PC-3 (cell line): ENCODE data around the gene FGFRL1. TPM values are rescaled to one million over a fixed set of nuclear protein-coding genes. Genes with fewer than 3 reads are reported as not detected.

Source experiments
- ATAC-seq: fragments of 200-7000 bp; cut with Tn5 transposase; 2 replicates; pipeline ENCODE4 v1.9.1; 2020; ENCODE audit warnings: mild to moderate bottlenecking, moderate library complexity
- BruUV-seq: library from RNA; stranded (reverse); fragments of 400-500 nt; replicated peaks from 2 replicates; lab custom pipeline; 2021; lab: Mats Ljungman, UMichigan
- CTCF ChIA-PET: fragments of 300-600 bp; sonication (Branson Sonifier 250); formaldehyde crosslinking; loops from one replicate; lab custom pipeline; 2022; ENCODE audit warnings: antibody characterized with exemption; lab: Charles Lee
- POLR2A ChIA-PET: fragments of 300-600 bp; sonication (Branson Sonifier 250); formaldehyde crosslinking; loops from one replicate; lab custom pipeline; 2022; ENCODE audit warnings: antibody characterized with exemption; ENCODE audit not compliant: unreplicated experiment; lab: Charles Lee
- DNase-seq: peaks from one replicate; pipeline ENCODE4 v3.0.0-alpha.2; 2015
- H2AFZ ChIP-seq: fragments of 300-600 bp; sonication (generic); 2 replicates; pipeline ENCODE4 v1.6.0; 2016; ENCODE audit warnings: antibody characterized with exemption, low read length
- H3F3A ChIP-seq: fragments of 300-600 bp; sonication (generic); one replicate; pipeline ENCODE4 v1.6.0; 2017; ENCODE audit warnings: antibody characterized with exemption, low read length, control low read depth, mild to moderate bottlenecking; ENCODE audit not compliant: unreplicated experiment
- H3K27ac ChIP-seq: fragments of 300-600 bp; sonication (generic); 2 replicates; pipeline ENCODE4 v1.5.1; 2016; ENCODE audit warnings: mild to moderate bottlenecking, low read length
- H3K27me3 ChIP-seq: fragments of 300-600 bp; sonication (generic); 2 replicates; pipeline ENCODE4 v1.6.1; 2016; ENCODE audit warnings: low read length, mixed read lengths
- H3K36me3 ChIP-seq: fragments of 300-600 bp; sonication (generic); 2 replicates; pipeline ENCODE4 v1.6.1; 2016; ENCODE audit warnings: low read depth, mixed run types, low read length, mixed read lengths
- H3K4me1 ChIP-seq: fragments of 300-600 bp; sonication (generic); 2 replicates; pipeline ENCODE4 v1.5.1; 2016; ENCODE audit warnings: low read length; ENCODE audit not compliant: insufficient read depth
- H3K4me2 ChIP-seq: fragments of 300-600 bp; sonication (generic); 2 replicates; pipeline ENCODE4 v1.6.0; 2016; ENCODE audit warnings: low read length
- H3K4me3 ChIP-seq: fragments of 300-600 bp; sonication (generic); 2 replicates; pipeline ENCODE4 v1.5.1; 2016; ENCODE audit warnings: mild to moderate bottlenecking, low read length, mixed read lengths
- H3K79me2 ChIP-seq: fragments of 300-600 bp; sonication (generic); 2 replicates; pipeline ENCODE4 v1.6.1; 2017; ENCODE audit warnings: low read length, mixed read lengths
- H3K9ac ChIP-seq: fragments of 300-600 bp; sonication (generic); 2 replicates; pipeline ENCODE4 v1.6.0; 2016; ENCODE audit warnings: mild to moderate bottlenecking, low read length
- H3K9me2 ChIP-seq: fragments of 300-600 bp; sonication (generic); replicated peaks from 2 replicates; pipeline ENCODE4 v1.6.1; 2016; ENCODE audit warnings: mixed run types, low read length, mixed read lengths
- H3K9me3 ChIP-seq: fragments of 300-600 bp; sonication (generic); 2 replicates; pipeline ENCODE4 v1.6.1; 2016; ENCODE audit warnings: low read length, mixed read lengths
- H4K20me1 ChIP-seq: fragments of 300-600 bp; sonication (generic); 2 replicates; pipeline ENCODE4 v1.6.1; 2016; ENCODE audit warnings: low read length, mixed read lengths
- EZH2 ChIP-seq: fragments of 300-600 bp; sonication (generic); IDR thresholded peaks from one replicate; pipeline ENCODE4 v1.6.1; 2017; ENCODE audit warnings: antibody characterized with exemption, mild to moderate bottlenecking, low read length; ENCODE audit not compliant: unreplicated experiment
- EZH2phosphoT487 ChIP-seq: fragments of 300-600 bp; sonication (generic); IDR thresholded peaks from 2 replicates; pipeline ENCODE4 v1.6.1; 2018; ENCODE audit warnings: mild to moderate bottlenecking, antibody characterized with exemption, low read length, borderline replicate concordance
- intact Hi-C: fragments of 100-400 bp; cut with micrococcal nuclease; formaldehyde crosslinking; loops from 2 replicates; pipeline ENCODE4 v1.9.0; 2023
- total RNA-seq: library from RNA; depleted of rRNA; stranded (reverse); fragments of >200 nt; gene quantifications from 2 replicates; pipeline ENCODE4 v1.2.3, GENCODE V29; 2014
- TF ChIP-seq, protein P1 (sequence below): fragments of 300-600 bp; sonication (generic); conservative IDR thresholded peaks from 2 replicates; pipeline ENCODE4 v1.5.1; 2017; ENCODE audit warnings: antibody characterized with exemption, low read depth, mild to moderate bottlenecking, low read length

Gene FGFRL1
- total RNA-seq, 1 experiment from 2014 or later, result 31.2 TPM

DNA sequence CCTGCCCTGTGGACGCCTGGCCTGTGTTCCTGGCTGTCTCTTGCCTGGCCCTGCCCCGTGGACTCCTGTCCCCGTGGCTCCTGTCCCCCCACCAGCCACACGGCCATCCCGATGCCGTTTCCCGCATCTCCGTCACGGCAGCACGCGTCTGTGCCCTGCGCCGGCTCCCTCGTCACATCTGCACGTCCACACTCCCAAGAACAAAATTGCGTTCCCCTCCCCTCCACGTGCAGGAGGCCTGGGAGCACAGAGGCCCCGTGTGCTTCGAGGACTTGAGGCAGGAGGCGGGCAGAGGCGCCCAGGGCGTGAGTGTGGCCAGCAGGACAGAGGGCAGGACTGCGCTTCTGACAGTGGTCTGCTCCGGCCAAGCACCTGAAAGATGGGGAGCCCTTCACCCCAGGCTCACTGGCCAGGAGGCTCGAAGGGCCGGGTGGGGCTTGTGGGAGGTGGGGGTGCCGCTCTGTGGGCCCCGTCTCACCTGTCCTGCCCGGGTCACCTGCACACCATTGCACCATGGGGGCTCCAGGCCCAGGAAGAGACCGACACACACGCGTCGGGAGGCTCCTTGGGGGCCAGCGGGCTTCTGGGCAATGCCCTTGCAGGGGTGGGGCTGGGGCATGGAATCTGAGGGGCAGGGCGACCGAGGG is 17.3 kb downstream of the FGFRL1 start:
- no TSS peak for BruUV-seq
- CTCF ChIA-PET, result no interaction called here
- TF ChIP-seq EZH2phosphoT487, result no peak
- TF ChIP-seq, protein P1, sequence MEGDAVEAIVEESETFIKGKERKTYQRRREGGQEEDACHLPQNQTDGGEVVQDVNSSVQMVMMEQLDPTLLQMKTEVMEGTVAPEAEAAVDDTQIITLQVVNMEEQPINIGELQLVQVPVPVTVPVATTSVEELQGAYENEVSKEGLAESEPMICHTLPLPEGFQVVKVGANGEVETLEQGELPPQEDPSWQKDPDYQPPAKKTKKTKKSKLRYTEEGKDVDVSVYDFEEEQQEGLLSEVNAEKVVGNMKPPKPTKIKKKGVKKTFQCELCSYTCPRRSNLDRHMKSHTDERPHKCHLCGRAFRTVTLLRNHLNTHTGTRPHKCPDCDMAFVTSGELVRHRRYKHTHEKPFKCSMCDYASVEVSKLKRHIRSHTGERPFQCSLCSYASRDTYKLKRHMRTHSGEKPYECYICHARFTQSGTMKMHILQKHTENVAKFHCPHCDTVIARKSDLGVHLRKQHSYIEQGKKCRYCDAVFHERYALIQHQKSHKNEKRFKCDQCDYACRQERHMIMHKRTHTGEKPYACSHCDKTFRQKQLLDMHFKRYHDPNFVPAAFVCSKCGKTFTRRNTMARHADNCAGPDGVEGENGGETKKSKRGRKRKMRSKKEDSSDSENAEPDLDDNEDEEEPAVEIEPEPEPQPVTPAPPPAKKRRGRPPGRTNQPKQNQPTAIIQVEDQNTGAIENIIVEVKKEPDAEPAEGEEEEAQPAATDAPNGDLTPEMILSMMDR, result no peak
- no peak for TF ChIP-seq EZH2
- ATAC-seq, result no peak
- Histone ChIP-seq H3F3A (no peaks in the 10 kb centered on the region), H4K20me1 (no peaks in the 10 kb centered on the region), H3K4me3 (no peak overlapping the region), H3K9ac (no peak overlapping the region), H2AFZ (no peak overlapping the region), H3K9me2 (no peaks in the 10 kb centered on the region), H3K4me1 (no peaks in the 10 kb centered on the region; the same call in 1 of the 2 replicates), H3K9me3 (no peaks in the 10 kb centered on the region), H3K79me2 (no peaks in the 10 kb centered on the region), H3K27ac (no peak overlapping the region), H3K4me2 (no peak overlapping the region), H3K27me3 (no peaks in the 10 kb centered on the region), H3K36me3 (no peaks in the 10 kb centered on the region)
- POLR2A ChIA-PET, result no interaction called here
- intact Hi-C loops, result no loop called here
- no peak for DNase-seq

DNA sequence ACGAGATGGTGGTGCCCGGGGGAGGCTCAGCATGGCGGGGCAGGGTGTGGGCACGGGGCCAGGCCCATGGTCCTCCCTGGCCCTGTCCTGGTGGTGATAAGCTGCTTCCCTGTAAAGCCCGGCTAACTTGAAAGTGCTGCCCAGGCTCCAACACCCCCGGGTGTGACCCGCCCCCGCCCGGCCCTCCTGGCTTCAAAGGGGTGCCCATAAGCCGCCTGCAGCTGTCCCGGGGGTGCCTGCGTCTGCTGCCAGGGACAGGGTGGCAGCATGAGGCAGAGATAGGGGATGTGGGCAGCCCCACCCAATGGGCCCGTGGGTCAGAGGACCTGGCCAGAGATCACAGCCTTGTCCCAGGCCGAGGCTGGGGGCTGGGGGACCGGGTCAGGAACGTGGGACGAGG is 18.1 kb downstream of the FGFRL1 start:
- no peaks in the 10 kb centered on the region for H3K79me2 ChIP-seq
- H3K9me3 ChIP-seq, result no peaks in the 10 kb centered on the region
- no peak overlapping the region for H3K27ac ChIP-seq
- H3K27me3 ChIP-seq, result no peaks in the 10 kb centered on the region
- no peaks in the 10 kb centered on the region for H4K20me1 ChIP-seq
- no peak overlapping the region for H3K4me2 ChIP-seq
- no peaks in the 10 kb centered on the region for H3F3A ChIP-seq
- ATAC-seq (no peak), DNase-seq (no peak)
- no peaks in the 10 kb centered on the region for H3K9me2 ChIP-seq
- intact Hi-C loops, result no loop called here
- H2AFZ ChIP-seq, result no peak overlapping the region
- BruUV-seq, result no TSS peak
- H3K4me1 ChIP-seq, result no peaks in the 10 kb centered on the region; the same call in 1 of the 2 replicates
- CTCF ChIA-PET, result no interaction called here
- POLR2A ChIA-PET, result no interaction called here
- TF ChIP-seq, protein P1, result no peak
- TF ChIP-seq EZH2phosphoT487 (no peak), EZH2 (no peak)
- no peak overlapping the region for H3K9ac ChIP-seq
- no peak overlapping the region for H3K4me3 ChIP-seq
- no peaks in the 10 kb centered on the region for H3K36me3 ChIP-seq

DNA sequence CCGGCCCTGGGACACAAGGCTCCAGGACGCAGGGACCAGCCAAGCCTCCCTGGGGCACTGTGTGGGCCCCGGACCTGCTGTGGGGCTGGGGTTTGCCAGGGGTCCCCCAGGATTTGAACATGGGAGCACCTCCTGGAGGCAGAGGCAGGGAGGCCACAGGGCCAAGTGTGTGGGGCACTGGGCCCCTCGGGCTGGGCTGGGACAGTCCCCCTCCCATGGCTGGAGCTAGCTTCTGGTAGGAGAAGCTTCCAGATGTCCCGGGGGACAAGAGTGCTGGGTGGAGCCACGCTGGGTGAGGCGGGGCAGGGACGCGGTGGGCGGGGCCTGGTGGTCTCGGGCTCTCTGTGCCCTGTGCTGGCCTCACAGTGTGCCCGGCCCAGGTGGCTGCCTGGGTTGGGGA is 18.6 kb downstream of the FGFRL1 start:
- intact Hi-C loops, result no loop called here
- no peak overlapping the region for H3K27ac ChIP-seq
- peak; percentile 39 for ATAC-seq
- no peaks in the 10 kb centered on the region for H4K20me1 ChIP-seq
- TF ChIP-seq EZH2phosphoT487, result no peak
- no peak for TF ChIP-seq EZH2
- TF ChIP-seq, protein P1, result no peak
- H3K27me3 ChIP-seq, result no peaks in the 10 kb centered on the region
- ChIA-PET CTCF (no interaction called here), POLR2A (no interaction called here)
- no peaks in the 10 kb centered on the region for H3F3A ChIP-seq
- BruUV-seq, result no TSS peak
- DNase-seq, result no peak
- no peaks in the 10 kb centered on the region for H3K9me2 ChIP-seq
- no peaks in the 10 kb centered on the region for H3K79me2 ChIP-seq
- H3K9me3 ChIP-seq, result no peaks in the 10 kb centered on the region
- no peak overlapping the region for H3K9ac ChIP-seq
- H3K4me3 ChIP-seq, result 0 out of 2 replicates have a peak overlapping the region, but pooled peaks have one; percentile 31
- no peaks in the 10 kb centered on the region; the same call in 1 of the 2 replicates for H3K4me1 ChIP-seq
- H3K36me3 ChIP-seq, result no peaks in the 10 kb centered on the region
- H2AFZ ChIP-seq, result peak overlapping the region; percentile 50; the same call in 1 of the 2 replicates
- peak overlapping the region; percentile 73 for H3K4me2 ChIP-seq
